HepG2 (cell line): ENCODE results near the gene FMOD. TPM values are rescaled to one million over a fixed set of nuclear protein-coding genes. Genes with fewer than 3 reads are reported as not detected.
A peak's percentile ranks its signal among the peaks of the same experiment; 100 is the strongest.

Experiments
- ATF7 ChIP-seq, 2 experiments: fragments of 450-650 bp in 1 of 2; sonication (generic) in 1 of 2; formaldehyde crosslinking in 1 of 2; IDR thresholded peaks; 2 replicates each; pipeline versions ENCODE4 v1.4.0 to v1.6.1; 2016 to 2020; ENCODE audit warnings: antibody characterized with exemption in 1 of 2, mild to moderate bottlenecking in 1 of 2, missing genetic modification reagents in 1 of 2
- BRD4 ChIP-seq: sonication (generic); formaldehyde crosslinking; IDR thresholded peaks from 2 replicates; pipeline ENCODE4 v1.4.0; 2020; ENCODE audit warnings: missing genetic modification reagents
- FOXA3 ChIP-seq: IDR thresholded peaks from 2 replicates; pipeline ENCODE4 v1.6.1; 2016; ENCODE audit warnings: missing genetic modification reagents, missing compliant biosample characterization
- FOXK2 ChIP-seq: fragments of 450-650 bp; IDR thresholded peaks from 2 replicates; pipeline ENCODE4 v1.6.1; 2016
- HMG20B ChIP-seq: conservative IDR thresholded peaks from 2 replicates; pipeline ENCODE4 v1.6.1; 2016; ENCODE audit warnings: missing genetic modification reagents, missing compliant biosample characterization
- HMGXB4 ChIP-seq, 2 experiments: sonication (generic) in 1 of 2; formaldehyde crosslinking in 1 of 2; IDR thresholded peaks; 2 replicates each; pipeline versions ENCODE4 v1.4.0 to v1.6.1; 2018 to 2020; ENCODE audit warnings: missing genetic modification reagents in 2 of 2, borderline replicate concordance in 1 of 2, low read depth in 1 of 2, mild to moderate bottlenecking in 1 of 2, missing biosample characterization in 1 of 2
- HNRNPLL ChIP-seq: fragments of 200-400 bp; formaldehyde crosslinking; IDR thresholded peaks from 2 replicates; pipeline ENCODE4 v1.6.1; 2017; ENCODE audit warnings: mild to moderate bottlenecking, low read depth, low read length; ENCODE audit not compliant: poor library complexity, severe bottlenecking
- MED1 ChIP-seq: sonication (generic); formaldehyde crosslinking; IDR thresholded peaks from 2 replicates; pipeline ENCODE4 v1.4.0; 2020; ENCODE audit warnings: missing genetic modification reagents
- PITX1 ChIP-seq: sonication (generic); formaldehyde crosslinking; IDR thresholded peaks from 2 replicates; pipeline ENCODE4 v1.5.1; 2020; ENCODE audit warnings: mild to moderate bottlenecking, missing genetic modification reagents
- SRSF1 ChIP-seq: fragments of 200-400 bp; formaldehyde crosslinking; optimal IDR thresholded peaks from 2 replicates; pipeline ENCODE3; 2017; ENCODE audit warnings: mild to moderate bottlenecking, low read depth, low read length, moderate library complexity
- TCF7 ChIP-seq: sonication (generic); IDR thresholded peaks from 2 replicates; pipeline ENCODE4 v1.6.1; 2016; ENCODE audit warnings: antibody characterized with exemption, low read depth
- ZBED4 ChIP-seq: sonication (generic); formaldehyde crosslinking; IDR thresholded peaks from 2 replicates; pipeline ENCODE4 v1.4.0; 2020; ENCODE audit warnings: missing genetic modification reagents, borderline replicate concordance
- ZBTB42 ChIP-seq: sonication (generic); formaldehyde crosslinking; IDR thresholded peaks from 2 replicates; pipeline ENCODE4 v1.5.0; 2020; ENCODE audit warnings: mild to moderate bottlenecking, missing genetic modification reagents
- ZFP41 ChIP-seq: sonication (generic); formaldehyde crosslinking; IDR thresholded peaks from 2 replicates; pipeline ENCODE4 v1.4.0; 2020; ENCODE audit warnings: mild to moderate bottlenecking, missing genetic modification reagents, borderline replicate concordance
- ZNF136 ChIP-seq: sonication (generic); formaldehyde crosslinking; IDR thresholded peaks from 2 replicates; pipeline ENCODE4 v1.8.1; 2022; ENCODE audit warnings: low read depth, mild to moderate bottlenecking, moderate library complexity, missing genetic modification reagents
- ZNF138 ChIP-seq: sonication (generic); formaldehyde crosslinking; IDR thresholded peaks from 2 replicates; pipeline ENCODE4 v1.5.0; 2020; ENCODE audit warnings: mild to moderate bottlenecking, low read depth, missing genetic modification reagents
- ZNF17 ChIP-seq: sonication (generic); formaldehyde crosslinking; IDR thresholded peaks from 2 replicates; pipeline ENCODE4 v1.5.0; 2020; ENCODE audit warnings: mild to moderate bottlenecking, missing genetic modification reagents
- ZNF512 ChIP-seq: sonication (generic); formaldehyde crosslinking; IDR thresholded peaks from 2 replicates; pipeline ENCODE4 v1.4.0; 2020; ENCODE audit warnings: mild to moderate bottlenecking, missing genetic modification reagents
- ZNF549 ChIP-seq: sonication (generic); formaldehyde crosslinking; IDR thresholded peaks from 2 replicates; pipeline ENCODE4 v1.5.0; 2020; ENCODE audit warnings: missing genetic modification reagents
- ZNF577 ChIP-seq: sonication (generic); formaldehyde crosslinking; IDR thresholded peaks from 2 replicates; pipeline ENCODE4 v1.4.0; 2020; ENCODE audit warnings: mild to moderate bottlenecking, low read depth, missing genetic modification reagents, borderline replicate concordance
- ZNF614 ChIP-seq: IDR thresholded peaks from 2 replicates; pipeline ENCODE4 v1.6.1; 2018; ENCODE audit warnings: missing biosample characterization, missing genetic modification reagents, inconsistent platforms, borderline replicate concordance
- ZNF720 ChIP-seq: sonication (generic); formaldehyde crosslinking; IDR thresholded peaks from 2 replicates; pipeline ENCODE4 v1.4.0; 2020; ENCODE audit warnings: missing genetic modification reagents
- polyA plus RNA-seq, 8 experiments: library from polyadenylated mRNA; depleted of rRNA in 3 of 8; stranded (reverse) in 7 of 8; unstranded in 1 of 8; fragments of >200 nt; fragmentation: Illumina TruSeq in 4 of 8; extraction: Trizol in 4 of 8; gene quantifications; 2 replicates each; pipeline versions ENCODE4 v1.2.1 to v1.2.3, GENCODE V29; 2011 to 2016; ENCODE audit warnings: low read depth in 4 of 8, missing spikeins in 1 of 8, mixed read lengths in 1 of 8; ENCODE audit not compliant: insufficient read depth in 1 of 8
- total RNA-seq, 5 experiments: library from RNA; depleted of rRNA; stranded (reverse); fragments of >200 nt; fragmentation: Illumina TruSeq; extraction: Trizol; gene quantifications; 2 replicates each; pipeline ENCODE4 v1.2.3, GENCODE V29; 2016; ENCODE audit warnings: low read depth in 1 of 5

FMOD gene
- total and polyA plus RNA-seq, 2 of the 13 experiments (the other 11 are each of a cell fraction or from before 2014, with no cell fraction given): 0.08 TPM; not detected in 1

GRCh38 chr1:203304919-203305808, 45.8 kb downstream of the FMOD start, which contains the start of gene BTG2 (continued):
- TF ChIP-seq ZBTB42 (CRISPR knock-in tag): peak; percentile 77; the same call in 1 of the 2 replicates
- no peak for TF ChIP-seq ZNF577
- no peak for TF ChIP-seq FOXK2
- peak; percentile 29; the same call in 1 of the 2 replicates for TF ChIP-seq MED1 (CRISPR knock-in tag)
- TF ChIP-seq ATF7 (IDR thresholded peaks at IDR 0.05): no peak
- TF ChIP-seq ATF7 (CRISPR knock-in tag; IDR thresholded peaks at IDR 0.05): no peak; the same call in 1 of the 2 replicates
- no peak for TF ChIP-seq ZNF512 (CRISPR knock-in tag)
- no peak for TF ChIP-seq ZNF17
- TF ChIP-seq ZFP41 (CRISPR knock-in tag): no peak
- TF ChIP-seq BRD4 (CRISPR knock-in tag): no peak
- TF ChIP-seq ZNF138 (CRISPR knock-in tag): 0 out of 2 replicates have a peak, but pooled peaks have one; percentile 40
- TF ChIP-seq TCF7: no peak
- 0 out of 2 replicates have a peak, but pooled peaks have one; percentile 56 for TF ChIP-seq ZNF614
- TF ChIP-seq ZNF549 (CRISPR knock-in tag): no peak
- TF ChIP-seq HMG20B: no peak
- peak; percentile 36; the same call in 1 of the 2 replicates for TF ChIP-seq ZBED4
- TF ChIP-seq PITX1 (CRISPR knock-in tag): peak; percentile 34; the same call in 1 of the 2 replicates
- TF ChIP-seq HMGXB4 (CRISPR knock-in tag; IDR thresholded peaks at IDR 0.05; ENCODE audit: borderline replicate concordance in 1 of 2, low read depth in 1 of 2): peak; percentile 57 to 82; a peak in 3 of 4 replicates
- TF ChIP-seq HNRNPLL: no peak
- TF ChIP-seq SRSF1: peak; percentile 79
- no peak for TF ChIP-seq ZNF720
- TF ChIP-seq FOXA3 (CRISPR knock-in tag): peak; percentile 35; the same call in 1 of the 2 replicates
- no peak for TF ChIP-seq ZNF136
